DMS 273 (cell line): ENCODE results near the gene ARPC5L.
"Not testable (repeated sequence)": the region's sequence is repeated elsewhere in the genome, so short reads cannot be mapped to it uniquely, and the experiment has no call there.

ENCODE experiments used
- DNase-seq: peaks from one replicate; lab custom pipeline; 2025; ENCODE audit not compliant: unreplicated experiment; lab: John Stamatoyannopoulos, UW

Gene ARPC5L

DNA sequence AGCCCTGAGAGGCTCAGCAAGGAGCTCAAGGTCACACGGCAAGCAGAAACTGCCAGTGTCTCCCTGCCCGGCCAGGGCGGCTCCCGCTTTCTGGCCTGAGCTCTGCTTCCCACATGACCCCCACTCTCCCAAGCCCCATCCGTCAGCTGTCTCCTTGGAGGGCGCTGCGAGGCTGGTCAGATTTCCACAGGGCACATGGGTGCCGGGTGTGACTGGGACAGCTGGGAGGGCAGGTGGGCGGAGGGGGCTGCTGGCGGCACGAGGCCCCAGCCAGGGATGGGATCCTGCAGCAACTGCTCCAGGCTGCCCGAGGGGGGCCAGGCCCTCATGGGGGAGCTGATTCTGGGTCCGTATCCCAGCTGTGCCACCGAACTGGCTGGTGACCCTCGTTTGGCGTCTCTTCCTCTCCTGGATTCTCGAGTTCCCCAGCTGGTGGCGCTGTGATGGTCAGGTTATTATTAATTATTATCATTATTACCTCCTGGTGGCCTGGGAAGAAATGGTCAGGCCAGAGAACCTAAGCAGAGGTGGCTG, 21.6 kb upstream of the ARPC5L start:
- DNase-seq = peak; percentile 75

DNA sequence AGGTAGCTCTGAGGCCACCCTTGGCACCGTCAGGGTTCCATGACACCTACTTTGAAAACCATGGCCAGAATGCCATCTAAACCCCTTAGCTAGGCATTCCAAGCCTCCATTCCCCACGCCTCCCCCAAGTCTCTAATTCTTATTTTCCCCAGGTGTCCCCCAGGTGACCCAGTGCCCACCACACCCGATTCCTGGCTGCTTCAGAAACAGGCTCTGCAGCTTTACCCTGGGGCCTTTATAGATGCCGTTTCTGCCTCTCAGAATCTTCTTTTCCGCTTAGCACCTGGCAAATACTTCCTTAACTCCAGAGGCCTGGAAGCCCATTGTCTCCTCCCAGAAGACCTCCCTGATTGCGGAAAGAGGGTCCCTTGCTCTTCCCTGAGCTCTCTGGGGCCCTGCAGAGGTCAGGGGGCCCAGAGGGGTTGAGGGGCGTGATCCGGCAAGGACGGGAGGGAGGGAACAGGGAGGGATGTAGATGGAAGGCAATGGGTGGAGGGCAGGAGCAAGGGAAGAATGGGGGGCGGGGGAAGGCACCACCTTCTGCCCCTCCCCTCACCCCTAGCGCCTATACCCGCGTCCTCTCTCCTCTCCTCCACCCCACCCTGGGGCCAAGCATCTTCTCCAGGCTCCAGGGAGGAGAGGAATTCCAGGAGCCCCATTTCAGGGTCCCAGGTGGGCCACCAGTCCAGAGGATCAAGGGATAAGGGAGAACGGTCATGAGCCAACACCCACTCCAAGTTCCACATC, 20.7 kb upstream of the ARPC5L start:
- DNase-seq = no peak

GRCh38 chr9:124843456-124844034, 18.4 kb upstream of the ARPC5L start:
- no peak for DNase-seq

- DNase-seq = no peak
Measured at GRCh38 chr9:124844291-124844690, 17.6 kb upstream of the ARPC5L start.

DNA sequence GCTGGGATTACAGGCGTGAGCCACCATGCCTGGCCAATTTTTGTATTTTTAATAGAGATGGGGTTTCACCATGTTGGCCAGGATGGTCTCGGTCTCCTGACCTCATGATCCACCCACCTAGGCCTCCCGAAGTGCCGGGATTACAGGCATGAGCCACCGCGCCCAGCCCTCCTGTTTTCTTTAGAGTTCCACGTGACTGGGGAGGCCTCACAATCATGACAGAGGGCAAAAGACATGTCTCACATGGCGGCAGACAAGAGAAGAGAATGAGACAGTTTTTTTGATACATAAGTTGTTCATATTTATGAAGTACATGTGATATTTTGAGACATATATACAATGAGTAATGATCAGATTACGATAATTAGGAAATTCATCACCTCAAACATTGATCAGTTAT, 15.5 kb upstream of the ARPC5L start:
- DNase-seq = not testable (repeated sequence)

- no peak for DNase-seq
Measured at GRCh38 chr9:124846969-124847368, 15.0 kb upstream of the ARPC5L start.

DNA sequence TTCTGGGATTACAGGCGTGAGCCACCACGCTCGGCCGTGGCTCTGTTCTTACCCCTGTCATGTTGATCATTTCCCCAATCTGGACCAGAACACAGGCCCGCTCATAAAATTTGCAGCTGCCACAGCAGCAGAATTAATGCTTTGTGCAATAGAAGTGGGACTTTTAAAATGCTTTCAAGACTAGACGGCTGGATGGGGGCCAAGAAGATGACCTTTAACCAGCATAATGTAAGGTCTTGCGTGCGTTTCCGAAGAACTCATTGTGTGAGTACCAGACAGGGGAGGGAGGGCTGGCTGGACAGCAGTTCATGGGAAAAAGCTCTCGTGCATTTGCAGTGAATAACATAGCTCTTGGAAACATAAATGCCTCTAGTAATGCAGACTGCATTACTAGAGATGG, 12.1 kb upstream of the ARPC5L start:
- no peak for DNase-seq

- no peak for DNase-seq
Measured at GRCh38 chr9:124852121-124852828, 9.7 kb upstream of the ARPC5L start.

DNA sequence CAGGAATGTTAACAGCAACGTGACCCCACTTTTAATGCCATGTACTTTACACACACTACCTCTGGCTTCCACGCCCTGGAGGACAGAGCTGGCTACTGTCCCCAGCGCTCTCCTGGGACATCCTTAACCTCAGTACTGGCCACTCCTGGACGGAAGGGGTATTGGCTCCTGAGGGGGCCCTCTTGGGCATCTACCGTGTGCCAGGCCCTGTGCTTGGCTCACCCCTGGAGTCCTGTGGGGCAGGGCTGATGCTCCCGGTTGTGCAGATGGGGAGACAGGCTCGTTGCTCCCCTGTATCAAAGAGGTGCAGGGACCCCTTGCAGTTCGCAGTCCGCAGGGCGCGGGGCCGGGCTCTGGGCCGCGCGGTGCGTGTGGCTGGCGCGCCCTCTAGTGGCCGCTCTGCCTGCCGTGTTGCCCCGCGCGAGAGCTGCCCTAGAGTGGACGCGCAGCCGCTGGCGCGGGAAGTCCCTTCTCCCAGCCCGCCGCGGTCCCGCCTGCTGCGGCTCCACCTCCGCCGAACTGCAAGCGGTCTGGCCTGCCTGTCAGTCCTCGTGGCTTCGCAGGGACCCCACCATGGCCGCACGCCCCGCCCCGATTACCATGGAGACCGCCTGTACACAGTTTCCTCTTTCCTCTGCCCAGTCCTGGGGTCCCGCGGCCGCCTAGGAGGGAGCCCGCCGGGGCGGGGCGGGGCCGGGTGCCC, 8.9 kb upstream of the ARPC5L start, which contains the start of gene WDR38:
Gene WDR38 (plus strand): TSS at position 632 of the 703 bp plus-strand sequence. CDS start 72 bp downstream, outside the sequence.
- peak; percentile 85 for DNase-seq

DNA sequence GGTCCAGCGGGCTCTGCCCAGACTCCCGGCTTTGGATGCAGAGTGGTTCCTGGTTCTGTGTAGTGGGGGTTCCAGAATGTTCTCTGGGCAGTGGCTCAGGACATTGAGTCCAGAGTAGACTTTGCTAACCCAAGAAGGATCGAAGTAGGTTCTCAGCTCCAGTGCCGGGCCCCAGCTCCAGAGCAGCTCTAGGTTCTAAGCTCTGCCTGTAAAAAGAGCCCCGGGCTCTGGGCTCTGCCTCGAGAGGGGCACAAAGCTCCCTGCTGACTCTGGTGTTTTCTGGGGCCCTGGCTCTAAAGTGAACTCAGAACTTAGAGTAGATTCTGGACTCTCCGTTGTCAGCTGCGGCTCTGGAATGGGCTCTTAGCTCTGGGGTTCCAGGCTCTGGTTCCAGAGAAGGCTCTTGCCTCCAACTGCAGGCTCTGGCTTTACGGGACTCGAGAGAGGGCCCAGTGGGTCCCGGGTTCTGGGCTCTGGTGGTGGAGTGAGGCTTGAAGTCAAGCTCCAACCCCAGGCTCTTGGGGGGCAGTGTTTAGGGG, 8.3 kb upstream of the ARPC5L start:
- peak; percentile 34 for DNase-seq

DNA sequence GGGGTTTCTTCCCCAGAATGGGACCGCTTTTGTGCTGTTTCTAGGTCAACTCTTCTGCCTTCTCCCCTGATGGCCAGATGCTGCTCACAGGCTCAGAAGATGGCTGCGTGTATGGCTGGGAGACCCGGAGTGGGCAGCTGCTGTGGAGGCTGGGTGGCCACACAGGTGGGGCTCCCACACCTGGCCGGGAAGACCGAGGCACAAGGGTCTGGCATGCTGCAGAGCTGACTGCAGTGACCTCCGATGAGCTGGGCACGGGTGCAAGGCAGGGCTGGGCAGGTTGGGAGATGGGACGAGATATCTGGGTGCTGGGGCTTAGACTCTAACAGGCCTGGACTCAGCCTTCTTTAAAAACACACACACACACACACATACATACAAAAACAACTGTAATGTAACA, 7.8 kb upstream of the ARPC5L start:
- no peak for DNase-seq

DNA sequence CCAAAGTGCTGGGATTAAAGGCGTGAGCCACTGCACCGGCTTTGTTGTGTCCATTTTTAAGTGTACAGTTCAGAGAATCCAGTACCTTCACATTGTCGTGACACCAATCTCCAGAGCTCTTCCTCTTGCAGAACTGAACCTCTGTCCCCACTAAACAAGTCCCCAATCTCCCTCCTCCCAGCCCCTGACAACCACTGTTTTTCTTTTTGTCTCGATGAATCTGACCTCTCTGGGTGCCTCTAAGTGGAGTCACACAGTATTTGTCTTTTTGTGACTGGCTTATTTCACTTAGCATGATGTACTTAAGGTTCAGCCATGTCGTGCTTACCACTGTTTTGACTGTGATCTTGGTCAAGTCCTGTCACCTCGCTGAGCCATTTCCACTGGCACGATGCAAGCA, 7.1 kb upstream of the ARPC5L start:
- DNase-seq = no peak

DNA sequence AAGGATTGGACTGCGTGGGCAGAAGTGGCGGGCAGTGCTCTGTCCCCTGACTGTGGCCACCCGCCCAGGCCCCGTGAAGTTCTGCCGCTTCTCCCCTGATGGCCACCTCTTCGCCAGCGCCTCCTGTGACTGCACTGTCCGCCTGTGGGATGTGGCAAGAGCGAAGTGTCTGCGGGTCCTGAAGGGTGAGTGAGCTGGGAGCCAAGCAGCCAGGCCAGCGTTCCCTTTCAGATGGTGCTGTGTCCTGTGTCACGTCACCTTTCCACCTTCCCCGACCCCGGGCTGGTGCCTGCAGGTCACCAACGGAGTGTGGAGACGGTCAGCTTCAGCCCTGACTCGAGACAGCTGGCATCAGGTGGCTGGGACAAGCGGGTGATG, 6.4 kb upstream of the ARPC5L start:
- no peak for DNase-seq

DNA sequence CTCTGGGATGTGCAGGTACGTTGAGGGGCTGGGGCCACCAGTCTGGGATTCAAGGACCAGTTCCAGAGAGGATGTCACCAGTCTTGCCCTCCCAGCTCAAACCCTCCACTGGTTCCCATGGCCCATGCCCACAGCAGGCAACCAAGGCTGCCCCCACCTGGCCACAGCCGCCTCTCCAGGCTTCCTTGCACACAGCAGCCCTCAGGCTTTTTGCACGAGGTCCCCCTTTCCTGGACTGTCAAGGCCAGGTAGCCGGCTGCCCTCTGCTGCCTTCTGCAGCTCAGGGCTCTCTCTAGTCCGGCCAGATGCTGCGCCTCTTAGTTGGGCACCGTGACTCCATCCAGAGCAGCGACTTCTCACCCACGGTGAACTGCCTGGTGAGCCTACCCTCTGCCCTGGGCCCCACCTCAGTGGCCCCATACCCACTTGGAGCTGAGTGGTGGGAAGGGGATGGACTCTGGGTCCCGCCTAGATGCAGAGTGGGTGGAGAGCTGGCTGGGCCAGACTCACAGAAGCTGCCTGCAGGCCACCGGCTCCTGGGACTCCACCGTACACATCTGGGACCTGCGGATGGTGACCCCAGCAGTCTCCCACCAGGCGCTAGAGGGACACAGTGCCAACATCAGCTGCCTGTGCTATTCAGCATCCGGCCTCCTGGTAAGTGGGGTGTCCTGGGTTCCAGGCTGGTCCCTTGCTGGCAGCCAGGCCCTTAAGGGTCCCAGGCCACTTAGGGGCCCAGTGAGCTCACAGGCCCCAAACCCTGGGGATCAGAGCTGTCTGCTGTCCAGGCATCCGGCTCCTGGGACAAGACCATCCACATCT, 5.8 kb upstream of the ARPC5L start:
- peak; percentile 87 for DNase-seq

DNA sequence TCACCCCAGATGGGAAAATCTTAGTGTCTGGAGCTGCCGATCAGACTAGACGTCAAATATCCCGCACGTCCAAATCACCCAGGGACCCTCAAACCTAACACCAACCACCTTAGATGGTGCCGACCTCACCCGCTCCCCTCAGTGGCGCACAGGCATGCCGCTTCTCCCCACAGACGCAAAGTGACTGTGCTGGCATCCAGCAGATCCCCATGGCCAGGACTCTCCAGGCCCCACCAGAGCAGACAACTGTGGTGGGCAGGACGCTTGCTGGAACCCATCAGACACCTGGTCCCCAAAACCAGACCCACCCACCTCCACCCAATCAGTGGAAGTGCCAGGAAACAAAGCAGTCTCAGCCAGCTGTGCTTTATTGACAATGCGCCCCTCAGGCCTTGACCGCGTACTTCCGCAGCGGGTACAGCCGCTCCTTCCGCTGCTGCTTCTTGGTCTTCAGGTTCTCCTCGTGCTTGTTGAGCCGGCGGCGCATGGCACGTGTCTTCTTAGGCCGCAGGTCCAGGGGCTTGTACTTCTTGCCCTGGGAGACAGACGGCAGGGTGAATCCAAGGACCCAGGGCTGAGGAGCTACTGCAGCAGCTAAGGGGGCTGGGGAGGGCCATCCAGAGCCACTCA, 4.3 kb upstream of the ARPC5L start:
- peak; percentile 52 for DNase-seq

DNA sequence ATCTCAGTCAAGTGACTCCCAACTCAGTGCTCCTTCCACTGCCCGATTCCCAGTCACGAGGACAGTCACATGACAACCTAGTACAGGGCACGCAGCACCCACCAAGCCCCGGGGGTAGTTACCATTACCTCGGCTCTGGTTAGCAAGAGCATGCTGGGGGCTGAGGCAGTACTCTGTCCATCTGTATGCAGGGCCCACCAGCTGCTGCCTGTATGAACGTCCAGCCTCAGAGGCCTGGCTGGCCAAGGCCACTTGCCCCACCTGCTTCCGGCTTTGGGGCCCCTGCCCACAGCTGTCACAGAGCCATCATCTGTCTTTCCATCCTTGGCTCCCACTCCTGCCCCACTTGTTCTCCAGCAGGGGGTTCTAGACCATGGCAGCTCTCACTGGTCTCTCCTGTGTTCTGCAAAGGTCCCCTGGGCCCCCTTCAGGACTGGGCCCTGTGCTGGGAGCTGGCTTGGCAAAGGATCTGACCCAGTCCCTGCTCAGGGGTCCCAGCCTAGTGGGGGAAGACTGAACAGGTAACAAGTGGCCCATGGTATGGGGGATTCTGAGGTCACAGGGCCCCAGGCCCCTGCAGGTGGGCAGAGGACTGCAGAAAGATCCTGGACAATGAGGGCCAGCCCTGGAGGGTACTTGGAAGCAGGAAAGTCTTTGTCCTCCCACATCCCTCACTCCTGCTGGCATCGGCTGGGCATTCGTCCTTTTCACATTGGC, 3.4 kb upstream of the ARPC5L start:
- DNase-seq = peak; percentile 52

- no peak for DNase-seq
Measured at GRCh38 chr9:124859803-124860581, 1.9 kb upstream of the ARPC5L start.

GRCh38 chr9:124860582-124861341, 1.2 kb upstream of the ARPC5L start:
- DNase-seq = no peak
